ENCODE data around the gene DNAJB2.

GRCh38 chr2:219281588-219281987, 2.4 kb downstream of the DNAJB2 start:
- TF ChIP-seq CTCF (IDR thresholded peaks at IDR 0.05): no peak
- TF ChIP-seq POLR2A (IDR thresholded peaks at IDR 0.05): no peak
